ENCODE data around the gene JAK1. TPM values are rescaled to one million over a fixed set of nuclear protein-coding genes. Genes with fewer than 3 reads are reported as not detected.

The JAK1 gene
- total RNA-seq, 2 donors from 2014 or later = 113 to 115 TPM

- no peak overlapping the region for H3K4me3 ChIP-seq
- peaks cover 8 to 30% of the 10 kb centered on the region in 2 donors for H3K4me1 ChIP-seq (ENCODE audit: control insufficient read depth in 1 of 2, low read depth in 2 of 2)
- no peaks in the 10 kb centered on the region for H3K27me3 ChIP-seq (replicated peaks; ENCODE audit: insufficient read depth)
- H3K27ac ChIP-seq = no peak overlapping the region
- H3K36me3 ChIP-seq = peaks cover 6% of the 10 kb centered on the region
- H3K9me3 ChIP-seq = no peaks in the 10 kb centered on the region
- no peak for ATAC-seq (ENCODE audit: insufficient number of reproducible peaks, low FRiP score, low read depth)
- TF ChIP-seq, protein P1, sequence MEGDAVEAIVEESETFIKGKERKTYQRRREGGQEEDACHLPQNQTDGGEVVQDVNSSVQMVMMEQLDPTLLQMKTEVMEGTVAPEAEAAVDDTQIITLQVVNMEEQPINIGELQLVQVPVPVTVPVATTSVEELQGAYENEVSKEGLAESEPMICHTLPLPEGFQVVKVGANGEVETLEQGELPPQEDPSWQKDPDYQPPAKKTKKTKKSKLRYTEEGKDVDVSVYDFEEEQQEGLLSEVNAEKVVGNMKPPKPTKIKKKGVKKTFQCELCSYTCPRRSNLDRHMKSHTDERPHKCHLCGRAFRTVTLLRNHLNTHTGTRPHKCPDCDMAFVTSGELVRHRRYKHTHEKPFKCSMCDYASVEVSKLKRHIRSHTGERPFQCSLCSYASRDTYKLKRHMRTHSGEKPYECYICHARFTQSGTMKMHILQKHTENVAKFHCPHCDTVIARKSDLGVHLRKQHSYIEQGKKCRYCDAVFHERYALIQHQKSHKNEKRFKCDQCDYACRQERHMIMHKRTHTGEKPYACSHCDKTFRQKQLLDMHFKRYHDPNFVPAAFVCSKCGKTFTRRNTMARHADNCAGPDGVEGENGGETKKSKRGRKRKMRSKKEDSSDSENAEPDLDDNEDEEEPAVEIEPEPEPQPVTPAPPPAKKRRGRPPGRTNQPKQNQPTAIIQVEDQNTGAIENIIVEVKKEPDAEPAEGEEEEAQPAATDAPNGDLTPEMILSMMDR (IDR thresholded peaks at IDR 0.05) = no peak
- DNase-seq (ENCODE audit: low spot score) = no peak
Observed at GRCh38 chr1:64886877-64887276, 79.5 kb downstream of the JAK1 start.

- no peak overlapping the region for H3K27ac ChIP-seq
- DNase-seq (ENCODE audit: low spot score) = no peak
- H3K4me3 ChIP-seq = no peak overlapping the region
- TF ChIP-seq, protein P1 (IDR thresholded peaks at IDR 0.05) = no peak
- ATAC-seq (ENCODE audit: insufficient number of reproducible peaks, low FRiP score, low read depth) = no peak
- H3K4me1 ChIP-seq (ENCODE audit: control insufficient read depth in 1 of 2, low read depth in 2 of 2) = peaks cover 4 to 22% of the 10 kb centered on the region in 2 donors
- no peaks in the 10 kb centered on the region for H3K9me3 ChIP-seq
- H3K27me3 ChIP-seq (replicated peaks; ENCODE audit: insufficient read depth) = no peaks in the 10 kb centered on the region
- peaks cover 9% of the 10 kb centered on the region for H3K36me3 ChIP-seq
Observed at GRCh38 chr1:64885648-64886047, 80.7 kb downstream of the JAK1 start.

DNA sequence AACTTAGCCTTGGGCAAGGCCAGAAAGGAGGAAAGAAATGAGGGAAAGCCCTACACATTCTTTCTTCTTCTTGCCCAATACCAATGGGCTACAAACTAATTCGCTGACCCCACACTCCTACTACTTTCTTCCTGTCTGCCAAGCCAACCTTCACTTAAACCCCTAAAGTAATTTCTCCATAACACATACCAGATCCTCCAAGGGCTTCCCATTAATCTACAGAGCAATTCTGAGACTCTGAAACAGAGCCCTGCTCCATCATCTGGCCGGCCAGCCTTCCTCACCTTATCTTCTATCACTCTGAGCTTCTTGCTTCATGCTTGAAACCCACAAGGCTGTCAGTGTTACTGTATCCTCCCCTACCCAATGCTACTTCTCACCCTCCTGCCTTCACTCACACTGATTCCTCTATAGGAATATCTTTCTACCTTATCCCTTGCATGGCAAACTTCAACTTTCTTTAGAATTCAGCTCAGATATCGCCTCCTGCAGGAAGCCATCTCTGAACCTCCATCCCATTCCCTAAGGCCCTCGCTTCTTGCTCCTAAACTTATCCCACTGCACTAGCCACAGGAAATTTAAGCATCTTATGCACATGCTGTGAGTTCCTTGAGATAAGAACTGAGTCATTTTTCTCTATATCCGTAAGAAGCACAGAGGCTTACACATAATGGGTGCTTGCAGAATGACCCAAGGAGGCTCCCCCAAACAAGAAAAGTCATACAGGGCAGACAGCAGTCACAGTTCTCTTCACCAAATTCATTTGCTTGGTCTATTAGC, 81.9 kb downstream of the JAK1 start:
- Histone ChIP-seq H3K36me3 (peaks cover 9% of the 10 kb centered on the region), H3K27me3 (replicated peaks; ENCODE audit: insufficient read depth) (no peaks in the 10 kb centered on the region), H3K27ac (no peak overlapping the region), H3K9me3 (no peaks in the 10 kb centered on the region), H3K4me3 (no peak overlapping the region), H3K4me1 (ENCODE audit: control insufficient read depth in 1 of 2, low read depth in 2 of 2) (peaks cover 0 to 11% of the 10 kb centered on the region in 2 donors)
- no peak for ATAC-seq (ENCODE audit: insufficient number of reproducible peaks, low FRiP score, low read depth)
- TF ChIP-seq, protein P1 (IDR thresholded peaks at IDR 0.05) = no peak
- no peak for DNase-seq (ENCODE audit: low spot score)

GRCh38 chr1:64882574-64883255, 83.6 kb downstream of the JAK1 start:
- ATAC-seq (ENCODE audit: insufficient number of reproducible peaks, low FRiP score, low read depth) = no peak
- H3K4me1 ChIP-seq (ENCODE audit: control insufficient read depth in 1 of 2, low read depth in 2 of 2) = no peaks in the 10 kb centered on the region
- TF ChIP-seq, protein P1 (IDR thresholded peaks at IDR 0.05) = no peak
- no peak overlapping the region for H3K4me3 ChIP-seq
- H3K9me3 ChIP-seq = no peaks in the 10 kb centered on the region
- no peak for DNase-seq (ENCODE audit: low spot score)
- H3K36me3 ChIP-seq = peaks cover 13% of the 10 kb centered on the region
- no peak overlapping the region for H3K27ac ChIP-seq
- H3K27me3 ChIP-seq (replicated peaks; ENCODE audit: insufficient read depth) = no peaks in the 10 kb centered on the region

DNA sequence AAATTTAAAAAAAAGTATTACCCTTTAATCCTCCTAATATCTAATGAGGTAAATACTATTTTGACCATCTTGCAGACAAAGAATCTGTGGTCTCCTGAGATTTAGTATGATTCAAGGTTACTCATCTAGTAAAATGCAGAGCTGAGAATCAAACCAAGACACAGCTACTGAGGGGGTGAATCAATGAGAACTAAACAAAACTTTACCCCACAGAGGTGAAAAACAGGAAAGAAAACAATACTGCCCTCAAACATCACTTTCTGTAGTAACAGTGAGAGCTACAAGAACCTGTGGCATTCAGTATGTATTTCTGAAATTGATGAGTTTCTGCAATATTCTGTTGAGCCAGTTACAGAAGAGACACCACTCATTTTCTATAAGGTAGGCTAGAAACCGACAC, 85.1 kb downstream of the JAK1 start:
- Histone ChIP-seq H3K9me3 (no peaks in the 10 kb centered on the region), H3K27me3 (replicated peaks; ENCODE audit: insufficient read depth) (no peaks in the 10 kb centered on the region), H3K4me1 (ENCODE audit: control insufficient read depth in 1 of 2, low read depth in 2 of 2) (no peaks in the 10 kb centered on the region), H3K36me3 (peaks cover 21% of the 10 kb centered on the region), H3K27ac (no peak overlapping the region), H3K4me3 (no peak overlapping the region)
- no peak for ATAC-seq (ENCODE audit: insufficient number of reproducible peaks, low FRiP score, low read depth)
- no peak for DNase-seq (ENCODE audit: low spot score)
- TF ChIP-seq, protein P1 (IDR thresholded peaks at IDR 0.05) = no peak
